ENCODE measurements around the gene IMPACT. TPM values are rescaled to one million over a fixed set of nuclear protein-coding genes. Genes with fewer than 3 reads are reported as not detected.

The IMPACT gene
- total RNA-seq, 1 experiment from 2014 or later: 48.8 TPM

GRCh38 chr18:24500766-24501165 lies 74.3 kb downstream of the IMPACT start:
- Mint-ChIP-seq H3K9me3 (no peaks in the 10 kb centered on the region), H3K36me3 (no peaks in the 10 kb centered on the region), H3K4me1 (peaks cover 3% of the 10 kb centered on the region; the same call in 1 of the 2 replicates), H3K27ac (no peak overlapping the region), H3K4me3 (no peak overlapping the region), H3K27me3 (ENCODE audit: low read depth) (no peaks in the 10 kb centered on the region)
- CTCF ChIA-PET: interaction anchor here (2.9 kb wide), 1 partner anchor 12 kb away, joined by 14 read pairs; no protein-coding TSS in a partner anchor
- ATAC-seq (no peak), DNase-seq (ENCODE audit: low spot score) (no peak)
- TF ChIP-seq OVOL2 (CRISPR knock-in tag; IDR thresholded peaks at IDR 0.05; ENCODE audit: borderline replicate concordance) (no peak), RELA (CRISPR knock-in tag; IDR thresholded peaks at IDR 0.05; ENCODE audit: borderline replicate concordance) (no peak), ZMAT4 (CRISPR knock-in tag; IDR thresholded peaks at IDR 0.05) (no peak), ERG (CRISPR knock-in tag; IDR thresholded peaks at IDR 0.05) (no peak), NFE2L1 (CRISPR knock-in tag; IDR thresholded peaks at IDR 0.05) (no peak), HMGA2 (CRISPR knock-in tag; IDR thresholded peaks at IDR 0.05) (no peak), ZNF396 (CRISPR knock-in tag; IDR thresholded peaks at IDR 0.05; ENCODE audit: borderline replicate concordance) (no peak), ETV6 (CRISPR knock-in tag; IDR thresholded peaks at IDR 0.05) (no peak), ELF4 (CRISPR knock-in tag; IDR thresholded peaks at IDR 0.05; ENCODE audit: low read depth) (no peak), ATF3 (CRISPR knock-in tag; conservative IDR thresholded peaks at IDR 0.05) (no peak), TCF7 (CRISPR knock-in tag; IDR thresholded peaks at IDR 0.05; ENCODE audit: low read depth) (no peak), JAZF1 (CRISPR knock-in tag; IDR thresholded peaks at IDR 0.05) (no peak), ZNF232 (CRISPR knock-in tag; IDR thresholded peaks at IDR 0.05) (no peak), E2F4 (CRISPR knock-in tag; IDR thresholded peaks at IDR 0.05; ENCODE audit: borderline replicate concordance, low read depth) (no peak), IRF1 (CRISPR knock-in tag; IDR thresholded peaks at IDR 0.05) (no peak), NR1H2 (CRISPR knock-in tag; IDR thresholded peaks at IDR 0.05) (no peak), EMX1 (CRISPR knock-in tag; IDR thresholded peaks at IDR 0.05) (no peak), ARID4B (CRISPR knock-in tag; IDR thresholded peaks at IDR 0.05; ENCODE audit: borderline replicate concordance) (no peak), E2F1 (CRISPR knock-in tag; IDR thresholded peaks at IDR 0.05) (no peak)
- POLR2A ChIA-PET: no interaction called here

Data from WTC11 (cell line).